HG03097 (cell line): ENCODE measurements around the gene CEMP1.
A peak's percentile ranks its signal among the peaks of the same experiment; 100 is the strongest.

ENCODE experiments used
- ATAC-seq: cut with Tn5 transposase; IDR thresholded peaks from one replicate; pipeline ENCODE4 v1.9.1; 2021; ENCODE audit not compliant: unreplicated experiment, low FRiP score

Gene CEMP1

GRCh38 chr16:2520784-2521531, 10.2 kb downstream of the CEMP1 start:
- no peak for ATAC-seq

GRCh38 chr16:2520097-2520783, 11.0 kb downstream of the CEMP1 start, which contains the start of gene AMDHD2:
Gene AMDHD2 (plus strand): TSS chr16:2520371. CDS start chr16:2520459, 88 bp downstream.
- peak; percentile 32 for ATAC-seq

- no peak for ATAC-seq
These were observed 11.5 kb downstream of the CEMP1 start for GRCh38 chr16:2519711-2520080.

- ATAC-seq, result no peak
These were observed 12.1 kb downstream of the CEMP1 start for GRCh38 chr16:2518823-2519710.

- ATAC-seq, result no peak
These were observed 13.1 kb downstream of the CEMP1 start for GRCh38 chr16:2517954-2518605.

GRCh38 chr16:2516391-2517240, 14.6 kb downstream of the CEMP1 start:
- no peak for ATAC-seq

- ATAC-seq, result no peak
These were observed 15.9 kb downstream of the CEMP1 start for GRCh38 chr16:2515180-2515851.

- no peak for ATAC-seq
These were observed 16.7 kb downstream of the CEMP1 start for GRCh38 chr16:2514333-2515179.

- ATAC-seq, result peak; percentile 71
These were observed 17.5 kb downstream of the CEMP1 start, which contains the start of gene ATP6V0C for GRCh38 chr16:2513405-2514332. Gene ATP6V0C (plus strand): TSS chr16:2513952. CDS start chr16:2514104, 152 bp downstream.

- ATAC-seq, result no peak
These were observed 18.3 kb downstream of the CEMP1 start for GRCh38 chr16:2512735-2513404.

GRCh38 chr16:2511996-2512734, 19.0 kb downstream of the CEMP1 start:
- no peak for ATAC-seq

GRCh38 chr16:2511128-2511800, 19.9 kb downstream of the CEMP1 start:
- ATAC-seq, result no peak

- ATAC-seq, result no peak
These were observed 22.3 kb downstream of the CEMP1 start for GRCh38 chr16:2508722-2509400.

GRCh38 chr16:2507665-2508064, 23.5 kb downstream of the CEMP1 start:
- ATAC-seq, result no peak
